C4-2B (cell line): Measurements from ENCODE around the gene SGSM2.
"Not testable (repeated sequence)": the region's sequence is repeated elsewhere in the genome, so short reads cannot be mapped to it uniquely, and the experiment has no call there.

ENCODE experiments used
- CTCF ChIP-seq: fragments of 450-650 bp; conservative IDR thresholded peaks from 2 replicates; pipeline ENCODE4 v1.5.1; 2017; ENCODE audit warnings: mild to moderate bottlenecking
- ZFX ChIP-seq: fragments of 450-650 bp; IDR thresholded peaks from 2 replicates; pipeline ENCODE4 v1.6.1; 2017

- TF ChIP-seq CTCF, ZFX: not testable (repeated sequence)
These were observed 20.4 kb upstream of the SGSM2 start for GRCh38 chr17:2316916-2317205.
